Loucy (cell line): ENCODE data around the gene HOXA5.

Experiments
- H2AFZ ChIP-seq: fragments of 200-600 bp; sonication (generic); 2 replicates; pipeline ENCODE4 v1.6.0; 2016; ENCODE audit warnings: antibody characterized with exemption, mild to moderate bottlenecking, low read length, moderate library complexity
- H3F3A ChIP-seq: fragments of 200-600 bp; 2 replicates; pipeline ENCODE4 v1.6.0; 2016; ENCODE audit warnings: antibody characterized with exemption, low read depth, mild to moderate bottlenecking
- H3K27me3 ChIP-seq: fragments of 200-600 bp; sonication (generic); 2 replicates; pipeline ENCODE4 v1.6.1; 2014; ENCODE audit warnings: low read length, mild to moderate bottlenecking; ENCODE audit not compliant: insufficient read depth, poor library complexity, severe bottlenecking
- H3K36me3 ChIP-seq: fragments of 200-600 bp; sonication (generic); 2 replicates; pipeline ENCODE4 v1.6.1; 2016; ENCODE audit warnings: low read length; ENCODE audit not compliant: insufficient read depth
- H3K4me1 ChIP-seq: fragments of 200-600 bp; sonication (generic); 2 replicates; pipeline ENCODE4 v1.5.1; 2014; ENCODE audit warnings: low read length, mild to moderate bottlenecking; ENCODE audit not compliant: insufficient read depth, poor library complexity, severe bottlenecking
- H3K4me2 ChIP-seq: fragments of 200-600 bp; sonication (generic); 2 replicates; pipeline ENCODE4 v1.6.0; 2014; ENCODE audit warnings: antibody characterized with exemption, low read length, low read depth, mild to moderate bottlenecking; ENCODE audit not compliant: poor library complexity, severe bottlenecking
- H3K4me3 ChIP-seq: fragments of 200-600 bp; sonication (generic); 2 replicates; pipeline ENCODE4 v1.5.1; 2014; ENCODE audit warnings: low read length, mild to moderate bottlenecking, mixed read lengths; ENCODE audit not compliant: poor library complexity, severe bottlenecking
- H3K79me2 ChIP-seq: fragments of 200-600 bp; sonication (generic); 2 replicates; pipeline ENCODE4 v1.6.1; 2014; ENCODE audit warnings: low read length; ENCODE audit not compliant: insufficient read depth
- H3K9ac ChIP-seq: fragments of 200-600 bp; sonication (generic); 2 replicates; pipeline ENCODE4 v1.6.0; 2014; ENCODE audit warnings: mild to moderate bottlenecking, low read depth, low read length, moderate library complexity; ENCODE audit not compliant: poor library complexity, severe bottlenecking
- H3K9me2 ChIP-seq: fragments of 200-600 bp; sonication (generic); replicated peaks from 2 replicates; pipeline ENCODE4 v1.6.1; 2016; ENCODE audit warnings: low read depth, low read length, mixed read lengths
- H3K9me3 ChIP-seq: fragments of 200-600 bp; sonication (generic); 2 replicates; pipeline ENCODE4 v1.6.1; 2014; ENCODE audit warnings: mild to moderate bottlenecking, antibody characterized with exemption, low read length, low read depth; ENCODE audit not compliant: insufficient read depth
- H4K20me1 ChIP-seq: fragments of 200-600 bp; sonication (generic); 2 replicates; pipeline ENCODE4 v1.6.0; 2014; ENCODE audit warnings: antibody characterized with exemption, low read length, mild to moderate bottlenecking; ENCODE audit not compliant: insufficient read depth, poor library complexity, severe bottlenecking
- EZH2phosphoT487 ChIP-seq: fragments of 200-600 bp; IDR thresholded peaks from 2 replicates; pipeline ENCODE4 v1.6.1; 2018; ENCODE audit warnings: antibody characterized with exemption, mild to moderate bottlenecking, moderate library complexity, borderline replicate concordance
- TF ChIP-seq, protein P1 (sequence below): fragments of 200-600 bp; sonication (generic); conservative IDR thresholded peaks from 2 replicates; pipeline ENCODE4 v1.5.1; 2014; ENCODE audit warnings: mild to moderate bottlenecking, antibody characterized with exemption, low read length

HOXA5 gene

DNA sequence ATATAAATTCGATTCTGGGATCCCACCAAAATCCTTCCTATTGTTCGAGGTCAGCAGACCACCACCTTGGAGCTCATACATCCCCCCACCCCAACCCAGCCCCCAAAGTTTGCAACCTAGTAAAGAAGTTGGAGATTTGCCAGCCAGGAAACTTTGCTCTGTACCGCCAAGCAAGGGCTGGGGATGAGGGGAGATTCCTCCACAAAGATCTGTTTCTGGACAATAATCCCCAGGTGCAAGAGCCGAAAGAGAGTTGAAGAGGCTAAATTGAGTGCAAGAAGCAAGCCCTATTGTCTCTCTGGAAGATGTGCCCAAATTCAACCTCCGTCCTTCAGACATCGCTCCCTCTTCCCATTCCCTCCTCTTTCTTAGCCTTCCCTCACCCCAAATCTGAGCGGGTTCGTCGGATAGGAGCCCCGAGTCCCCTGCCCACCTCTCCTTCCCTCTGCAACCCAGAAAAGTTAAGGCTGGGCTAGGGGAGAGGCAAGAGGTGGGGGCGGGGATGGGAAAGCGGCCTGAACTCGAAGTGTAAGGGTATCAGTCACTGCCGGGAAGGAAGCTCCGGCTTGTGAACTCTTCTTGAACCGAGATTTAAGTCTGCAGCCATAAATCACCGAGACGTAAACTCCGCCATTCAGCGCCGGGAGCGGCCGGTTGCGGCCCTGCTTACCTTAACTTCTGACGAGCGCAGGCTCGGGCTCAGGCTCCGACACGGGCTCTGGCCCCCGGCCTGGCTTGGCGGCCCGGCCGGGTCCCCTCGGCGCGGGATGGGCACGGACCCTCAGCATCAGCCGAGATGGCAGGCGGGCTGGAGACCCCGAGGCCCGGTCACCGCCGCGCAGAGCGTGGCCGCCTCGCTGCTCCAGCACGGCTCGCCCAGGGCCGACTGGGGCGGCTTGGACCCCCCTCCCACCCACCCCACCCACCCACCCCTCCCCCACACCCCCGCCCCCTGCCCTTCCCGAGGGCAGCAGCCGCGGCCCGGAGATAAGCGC is 30.2 kb downstream of the HOXA5 start:
- Histone ChIP-seq H3K36me3 (peaks cover 91% of the 10 kb centered on the region; the same call in 1 of the 2 replicates), H3K27me3 (no peaks in the 10 kb centered on the region), H2AFZ (no peak overlapping the region), H3K4me3 (no peak overlapping the region), H3F3A (no peaks in the 10 kb centered on the region), H3K9ac (no peak overlapping the region), H3K9me3 (no peaks in the 10 kb centered on the region), H3K9me2 (no peaks in the 10 kb centered on the region), H3K4me2 (no peak overlapping the region), H3K79me2 (peaks cover 85% of the 10 kb centered on the region), H3K4me1 (no peaks in the 10 kb centered on the region), H4K20me1 (peaks cover 44% of the 10 kb centered on the region)
- TF ChIP-seq, protein P1, sequence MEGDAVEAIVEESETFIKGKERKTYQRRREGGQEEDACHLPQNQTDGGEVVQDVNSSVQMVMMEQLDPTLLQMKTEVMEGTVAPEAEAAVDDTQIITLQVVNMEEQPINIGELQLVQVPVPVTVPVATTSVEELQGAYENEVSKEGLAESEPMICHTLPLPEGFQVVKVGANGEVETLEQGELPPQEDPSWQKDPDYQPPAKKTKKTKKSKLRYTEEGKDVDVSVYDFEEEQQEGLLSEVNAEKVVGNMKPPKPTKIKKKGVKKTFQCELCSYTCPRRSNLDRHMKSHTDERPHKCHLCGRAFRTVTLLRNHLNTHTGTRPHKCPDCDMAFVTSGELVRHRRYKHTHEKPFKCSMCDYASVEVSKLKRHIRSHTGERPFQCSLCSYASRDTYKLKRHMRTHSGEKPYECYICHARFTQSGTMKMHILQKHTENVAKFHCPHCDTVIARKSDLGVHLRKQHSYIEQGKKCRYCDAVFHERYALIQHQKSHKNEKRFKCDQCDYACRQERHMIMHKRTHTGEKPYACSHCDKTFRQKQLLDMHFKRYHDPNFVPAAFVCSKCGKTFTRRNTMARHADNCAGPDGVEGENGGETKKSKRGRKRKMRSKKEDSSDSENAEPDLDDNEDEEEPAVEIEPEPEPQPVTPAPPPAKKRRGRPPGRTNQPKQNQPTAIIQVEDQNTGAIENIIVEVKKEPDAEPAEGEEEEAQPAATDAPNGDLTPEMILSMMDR: no peak
- no peak for TF ChIP-seq EZH2phosphoT487

DNA sequence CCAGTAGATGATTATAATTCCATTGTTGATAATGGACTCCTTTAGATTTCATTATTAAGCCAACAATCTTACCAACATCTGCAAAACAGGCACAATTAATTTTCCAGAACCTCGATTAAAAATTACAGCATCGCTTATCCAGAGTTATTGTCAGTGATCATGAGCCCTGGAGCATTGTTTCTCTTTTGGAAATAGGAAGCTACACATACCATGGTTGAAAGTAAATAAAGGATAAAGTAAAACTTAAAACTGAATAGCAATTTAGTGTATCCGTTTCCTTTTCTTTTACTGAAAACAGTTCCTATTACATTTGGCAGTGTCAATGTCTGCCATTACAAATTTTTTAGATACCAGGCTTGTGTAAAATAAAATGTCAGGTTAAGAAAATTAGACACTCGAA is 31.1 kb downstream of the HOXA5 start:
- no peaks in the 10 kb centered on the region for H3K9me2 ChIP-seq
- peaks cover 90% of the 10 kb centered on the region; the same call in 1 of the 2 replicates for H3K36me3 ChIP-seq
- H3K79me2 ChIP-seq: peaks cover 76% of the 10 kb centered on the region
- no peak overlapping the region for H3K4me2 ChIP-seq
- H3K27me3 ChIP-seq: no peaks in the 10 kb centered on the region
- no peak overlapping the region for H2AFZ ChIP-seq
- H3K4me1 ChIP-seq: no peaks in the 10 kb centered on the region
- peaks cover 39% of the 10 kb centered on the region for H4K20me1 ChIP-seq
- H3K9me3 ChIP-seq: no peaks in the 10 kb centered on the region
- H3F3A ChIP-seq: no peaks in the 10 kb centered on the region
- H3K9ac ChIP-seq: no peak overlapping the region
- H3K4me3 ChIP-seq: no peak overlapping the region
- TF ChIP-seq, protein P1: no peak
- no peak for TF ChIP-seq EZH2phosphoT487

DNA sequence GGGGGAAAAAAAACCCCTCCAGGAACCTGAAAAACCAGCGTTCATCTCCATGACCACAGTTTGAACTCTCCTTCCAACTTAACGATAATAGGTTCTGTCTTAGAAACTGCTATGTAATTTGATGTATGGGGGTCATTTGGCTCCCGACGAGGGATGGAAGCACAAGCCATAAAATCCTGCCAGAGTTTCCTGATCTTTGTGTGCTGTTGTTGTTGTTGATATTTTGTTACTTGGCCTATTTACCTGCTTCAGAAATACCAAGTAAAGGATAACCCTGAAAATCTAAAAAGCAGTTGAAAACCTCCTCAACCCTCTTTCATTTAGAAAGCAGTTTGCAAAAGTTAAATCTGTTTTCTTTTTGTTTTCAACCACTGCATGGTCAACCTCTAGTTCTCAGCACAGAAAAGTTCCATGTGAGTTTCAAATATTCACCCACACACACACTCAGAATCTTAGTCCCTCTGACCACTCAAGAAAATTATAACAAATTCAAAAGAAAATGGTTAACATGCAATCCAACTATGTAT is 31.7 kb downstream of the HOXA5 start:
- Histone ChIP-seq H3K9me2 (no peaks in the 10 kb centered on the region), H3K36me3 (peaks cover 86% of the 10 kb centered on the region; the same call in 1 of the 2 replicates), H4K20me1 (peaks cover 41% of the 10 kb centered on the region), H3K79me2 (peaks cover 73% of the 10 kb centered on the region), H3K4me2 (no peak overlapping the region), H2AFZ (no peak overlapping the region), H3K9me3 (no peaks in the 10 kb centered on the region), H3K27me3 (no peaks in the 10 kb centered on the region), H3F3A (no peaks in the 10 kb centered on the region), H3K4me1 (no peaks in the 10 kb centered on the region), H3K9ac (no peak overlapping the region), H3K4me3 (no peak overlapping the region)
- TF ChIP-seq, protein P1: no peak
- no peak for TF ChIP-seq EZH2phosphoT487
